PFSK-1 (cell line): ENCODE results near the gene TTLL11.

Experiments used
- POLR2AphosphoS5 ChIP-seq: IDR thresholded peaks from 2 replicates; pipeline ENCODE4 v1.6.1; 2012; ENCODE audit warnings: low read depth, mild to moderate bottlenecking, control low read depth, low read length, moderate library complexity
- TAF1 ChIP-seq: IDR thresholded peaks from 2 replicates; pipeline ENCODE4 v1.6.1; 2012; ENCODE audit warnings: low read length, control low read depth, borderline replicate concordance; ENCODE audit not compliant: insufficient read depth
- TF ChIP-seq, protein P1 (sequence below), 2 experiments: IDR thresholded peaks; 2 replicates each; pipeline versions ENCODE4 v1.6.1 to v1.8.0; 2011 to 2012; ENCODE audit warnings: low read depth in 2 of 2, low read length in 2 of 2, control low read depth in 1 of 2, inconsistent platforms in 1 of 2, mild to moderate bottlenecking in 1 of 2, moderate library complexity in 1 of 2; ENCODE audit not compliant: insufficient read depth in 1 of 2

GRCh38 chr9:122111413-122112085 is 18.4 kb upstream of the TTLL11 start:
- TF ChIP-seq TAF1, result no peak
- no peak for TF ChIP-seq POLR2AphosphoS5
- TF ChIP-seq, protein P1, sequence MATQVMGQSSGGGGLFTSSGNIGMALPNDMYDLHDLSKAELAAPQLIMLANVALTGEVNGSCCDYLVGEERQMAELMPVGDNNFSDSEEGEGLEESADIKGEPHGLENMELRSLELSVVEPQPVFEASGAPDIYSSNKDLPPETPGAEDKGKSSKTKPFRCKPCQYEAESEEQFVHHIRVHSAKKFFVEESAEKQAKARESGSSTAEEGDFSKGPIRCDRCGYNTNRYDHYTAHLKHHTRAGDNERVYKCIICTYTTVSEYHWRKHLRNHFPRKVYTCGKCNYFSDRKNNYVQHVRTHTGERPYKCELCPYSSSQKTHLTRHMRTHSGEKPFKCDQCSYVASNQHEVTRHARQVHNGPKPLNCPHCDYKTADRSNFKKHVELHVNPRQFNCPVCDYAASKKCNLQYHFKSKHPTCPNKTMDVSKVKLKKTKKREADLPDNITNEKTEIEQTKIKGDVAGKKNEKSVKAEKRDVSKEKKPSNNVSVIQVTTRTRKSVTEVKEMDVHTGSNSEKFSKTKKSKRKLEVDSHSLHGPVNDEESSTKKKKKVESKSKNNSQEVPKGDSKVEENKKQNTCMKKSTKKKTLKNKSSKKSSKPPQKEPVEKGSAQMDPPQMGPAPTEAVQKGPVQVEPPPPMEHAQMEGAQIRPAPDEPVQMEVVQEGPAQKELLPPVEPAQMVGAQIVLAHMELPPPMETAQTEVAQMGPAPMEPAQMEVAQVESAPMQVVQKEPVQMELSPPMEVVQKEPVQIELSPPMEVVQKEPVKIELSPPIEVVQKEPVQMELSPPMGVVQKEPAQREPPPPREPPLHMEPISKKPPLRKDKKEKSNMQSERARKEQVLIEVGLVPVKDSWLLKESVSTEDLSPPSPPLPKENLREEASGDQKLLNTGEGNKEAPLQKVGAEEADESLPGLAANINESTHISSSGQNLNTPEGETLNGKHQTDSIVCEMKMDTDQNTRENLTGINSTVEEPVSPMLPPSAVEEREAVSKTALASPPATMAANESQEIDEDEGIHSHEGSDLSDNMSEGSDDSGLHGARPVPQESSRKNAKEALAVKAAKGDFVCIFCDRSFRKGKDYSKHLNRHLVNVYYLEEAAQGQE (IDR thresholded peaks at IDR 0.05; ENCODE audit: insufficient read depth in 1 of 2, low read depth in 2 of 2, low read length in 2 of 2), result no peak
